HG02588 (cell line): Measurements from ENCODE around the gene MYDGF.

ENCODE experiments used
- ATAC-seq: cut with Tn5 transposase; IDR thresholded peaks from one replicate; pipeline ENCODE4 v1.9.1; 2021; ENCODE audit warnings: mild to moderate bottlenecking, moderate library complexity; ENCODE audit not compliant: unreplicated experiment

Gene MYDGF

DNA sequence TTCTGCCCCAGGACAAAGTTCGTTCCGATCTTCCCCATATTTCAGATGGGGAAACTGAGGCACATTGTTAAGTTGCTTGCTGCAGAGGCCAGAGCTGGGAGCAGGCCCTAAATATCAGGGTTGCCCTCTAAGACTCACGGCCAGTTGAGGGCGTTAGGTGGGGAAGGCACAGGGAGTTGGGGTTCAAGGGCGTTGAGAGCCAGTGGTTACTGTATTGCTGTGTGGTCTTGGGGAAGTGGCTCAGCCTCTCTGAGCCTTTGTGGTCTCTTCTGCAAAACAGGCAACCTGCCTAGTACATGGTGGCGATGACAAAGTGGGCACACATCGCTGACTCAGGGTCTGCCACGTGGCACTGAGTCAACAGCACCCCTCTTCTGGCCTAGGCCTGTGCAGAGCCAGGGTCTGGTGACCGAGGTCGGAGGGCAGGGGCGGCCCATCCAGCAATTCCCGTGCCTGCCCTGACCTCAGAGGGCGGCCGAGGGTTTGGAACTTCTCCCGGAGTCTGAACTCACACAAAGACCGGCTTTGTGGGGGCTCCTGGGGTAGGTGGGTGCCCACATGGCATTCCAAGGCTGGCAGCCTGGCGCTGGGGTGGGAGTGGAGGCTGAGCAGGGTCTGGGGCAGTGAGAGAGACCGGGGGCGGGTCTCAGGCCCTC, 20.6 kb downstream of the MYDGF start:
- ATAC-seq: no peak

DNA sequence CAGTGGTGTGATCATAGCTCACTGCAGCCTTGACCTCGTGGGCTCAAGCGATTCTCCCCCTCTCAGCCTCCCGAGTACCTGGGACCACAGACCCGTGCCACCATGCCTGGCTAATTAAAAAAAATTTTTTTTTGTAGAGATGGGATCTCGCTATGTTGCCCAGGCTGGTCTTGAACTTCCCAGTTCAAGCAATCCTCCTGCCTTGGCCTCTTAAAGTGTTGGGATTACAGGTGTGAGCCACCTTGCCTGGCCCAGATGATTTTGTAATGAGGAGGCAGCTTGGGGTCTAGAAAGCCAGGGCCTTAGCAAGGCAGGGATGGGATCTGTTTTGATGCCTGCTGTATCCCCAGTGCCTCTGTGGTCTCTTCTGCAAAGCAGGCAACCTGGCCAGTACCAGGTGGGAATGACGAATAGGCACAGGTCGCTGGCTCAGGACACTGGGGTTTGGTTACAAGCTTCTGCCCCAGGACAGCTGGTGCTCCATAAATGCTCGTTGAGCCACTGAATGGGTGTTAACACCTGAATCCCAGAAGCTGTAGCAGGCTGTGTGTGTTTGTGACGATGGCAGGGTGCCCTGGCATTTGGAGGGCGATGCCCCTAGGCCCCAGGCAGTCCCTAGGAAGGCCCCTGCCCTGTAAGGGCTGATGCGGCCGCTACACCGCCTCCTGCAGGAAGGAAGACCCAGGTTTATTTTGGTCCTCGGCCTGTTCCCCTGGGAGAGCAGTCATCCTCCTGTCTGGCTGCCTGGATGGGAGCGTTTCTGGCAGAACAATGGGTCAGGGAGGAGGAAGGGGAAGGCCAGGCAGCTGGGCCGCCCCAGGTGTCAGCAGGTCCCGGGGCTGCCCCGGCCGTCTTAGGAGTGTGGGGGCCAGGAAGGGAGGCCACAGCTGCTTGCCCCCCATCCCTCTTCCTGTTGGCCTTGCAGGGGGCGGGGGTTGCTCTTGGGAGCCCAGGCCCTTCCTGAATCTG, 22.2 kb downstream of the MYDGF start:
- no peak for ATAC-seq

DNA sequence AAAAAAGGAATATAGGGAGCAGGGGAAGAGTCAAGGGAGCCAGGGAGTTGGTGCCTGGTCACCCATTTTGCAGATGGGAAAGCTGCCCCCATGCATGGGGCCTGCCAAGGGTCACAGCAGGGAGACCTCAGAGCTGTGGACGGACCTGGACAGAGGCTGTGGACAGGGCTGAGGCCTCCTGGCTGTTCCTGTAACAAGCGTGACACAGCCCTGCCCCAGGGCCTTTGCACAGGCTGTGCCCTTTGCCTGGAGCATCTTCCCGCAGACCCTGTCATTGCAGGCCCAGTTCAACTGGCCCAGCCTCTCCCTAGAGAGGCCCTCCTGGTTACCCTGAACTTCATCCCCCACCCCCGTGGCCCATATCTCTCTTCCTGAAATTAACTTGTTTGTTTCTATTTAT, 24.4 kb downstream of the MYDGF start:
- ATAC-seq: no peak

DNA sequence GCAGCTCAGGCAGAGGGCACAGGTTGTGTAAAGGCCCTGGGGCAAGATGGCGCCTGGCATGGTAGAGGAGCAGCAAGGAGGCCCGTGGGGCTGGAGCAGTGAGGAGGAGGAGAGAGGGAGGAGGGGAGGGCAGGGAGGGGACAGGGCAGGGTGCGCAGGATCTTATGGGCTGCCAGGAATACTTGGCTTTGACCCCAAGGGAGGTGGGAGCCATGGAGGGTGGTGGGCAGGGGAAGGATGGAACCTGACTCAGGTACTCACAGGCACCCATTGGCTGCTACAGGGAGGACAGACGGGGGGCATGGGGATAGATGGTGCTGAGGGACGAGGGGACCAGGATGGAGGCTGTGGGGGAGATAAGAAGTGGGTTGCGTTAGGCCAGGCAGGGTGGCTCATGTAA, 27.5 kb downstream of the MYDGF start:
- no peak for ATAC-seq

DNA sequence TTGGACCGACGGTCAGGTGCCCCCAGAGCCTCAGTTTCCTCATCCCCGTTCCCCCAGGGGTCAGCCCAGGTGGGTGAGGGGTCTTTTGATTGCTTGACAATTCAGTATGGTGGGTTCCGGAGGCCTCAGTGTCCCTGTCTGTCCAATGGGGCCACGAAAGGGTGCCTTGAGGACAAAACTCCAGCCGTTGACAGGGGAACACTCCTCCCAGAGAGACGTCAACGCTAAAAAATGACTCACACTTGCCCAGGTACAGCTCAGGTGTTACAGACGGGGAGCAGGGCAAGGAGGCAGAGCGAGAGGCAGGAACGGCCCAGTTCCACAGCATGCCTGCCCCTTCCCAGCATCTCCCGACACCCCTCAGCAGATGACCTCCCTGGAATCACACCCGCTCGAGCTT, 29.0 kb downstream of the MYDGF start:
- ATAC-seq: no peak

DNA sequence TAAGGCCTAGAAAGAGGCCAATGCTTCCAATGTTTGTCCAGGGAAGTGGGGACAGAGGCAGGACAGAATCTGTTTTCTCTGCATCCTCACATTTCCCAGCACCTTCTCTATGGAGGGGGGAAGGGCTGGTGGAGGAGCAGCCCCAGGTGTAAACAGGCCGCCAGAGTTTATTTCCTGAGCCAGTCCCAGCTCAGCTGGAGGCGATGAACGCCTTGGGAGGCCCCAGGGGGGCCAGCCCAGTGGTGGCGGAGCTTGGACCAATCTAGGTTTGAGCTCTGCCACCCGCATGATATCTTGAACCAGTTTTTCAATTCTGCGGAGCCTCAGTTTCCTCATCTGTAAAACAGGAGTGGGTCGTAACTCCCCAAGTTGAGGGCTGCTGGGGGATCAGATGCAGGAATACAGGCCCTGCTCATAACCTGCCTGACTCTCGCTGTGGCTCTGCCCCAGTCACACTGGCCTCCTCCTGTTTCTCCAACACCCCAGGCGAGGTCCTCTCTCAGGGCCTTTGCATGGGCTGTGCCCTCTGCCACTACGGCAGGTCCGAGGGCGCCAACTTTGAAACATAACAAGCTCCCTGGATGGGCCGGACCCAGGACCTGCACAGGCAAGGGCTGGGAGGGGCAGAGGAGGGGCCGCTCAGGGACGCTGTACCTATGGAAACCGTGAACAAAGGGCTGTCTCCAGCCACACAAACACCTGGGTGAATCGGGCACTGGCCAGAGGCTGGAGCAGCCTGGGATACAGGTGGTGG, 29.7 kb downstream of the MYDGF start:
- ATAC-seq: no peak

DNA sequence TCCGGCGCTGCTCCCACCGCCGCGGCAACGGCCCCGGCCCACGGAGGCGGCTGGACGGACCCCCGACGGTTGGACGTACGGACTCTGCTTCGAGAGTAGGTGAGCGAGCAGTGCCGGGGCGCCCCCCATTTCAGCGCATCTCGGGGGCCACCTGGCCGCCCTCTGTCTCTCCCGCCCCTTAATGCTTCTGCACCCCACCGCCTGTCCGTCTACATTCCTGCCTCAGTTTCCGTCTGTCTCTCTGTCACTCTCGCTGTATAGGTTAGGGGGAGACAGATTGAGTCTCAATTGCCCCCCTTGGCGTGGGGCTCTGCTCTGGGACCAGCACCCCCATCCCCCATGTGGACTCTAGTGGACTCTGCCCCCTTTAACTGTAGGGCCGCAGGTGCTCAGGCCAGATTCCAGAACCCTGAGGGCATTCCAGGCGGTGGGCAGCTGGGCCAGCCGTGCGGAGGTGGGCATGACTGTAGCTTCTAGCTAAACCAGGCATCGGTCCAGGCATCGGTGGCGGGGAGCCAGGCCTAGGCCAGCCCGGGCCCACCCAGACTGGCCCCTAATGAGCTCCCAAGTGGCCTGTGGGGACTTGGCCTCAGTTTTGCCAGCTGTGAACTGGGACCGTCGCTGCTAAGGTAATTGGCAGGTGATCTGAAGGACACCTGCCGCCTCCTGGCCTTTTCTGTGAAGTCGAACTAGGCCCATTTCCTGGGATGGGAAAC, 30.5 kb downstream of the MYDGF start:
- no peak for ATAC-seq

DNA sequence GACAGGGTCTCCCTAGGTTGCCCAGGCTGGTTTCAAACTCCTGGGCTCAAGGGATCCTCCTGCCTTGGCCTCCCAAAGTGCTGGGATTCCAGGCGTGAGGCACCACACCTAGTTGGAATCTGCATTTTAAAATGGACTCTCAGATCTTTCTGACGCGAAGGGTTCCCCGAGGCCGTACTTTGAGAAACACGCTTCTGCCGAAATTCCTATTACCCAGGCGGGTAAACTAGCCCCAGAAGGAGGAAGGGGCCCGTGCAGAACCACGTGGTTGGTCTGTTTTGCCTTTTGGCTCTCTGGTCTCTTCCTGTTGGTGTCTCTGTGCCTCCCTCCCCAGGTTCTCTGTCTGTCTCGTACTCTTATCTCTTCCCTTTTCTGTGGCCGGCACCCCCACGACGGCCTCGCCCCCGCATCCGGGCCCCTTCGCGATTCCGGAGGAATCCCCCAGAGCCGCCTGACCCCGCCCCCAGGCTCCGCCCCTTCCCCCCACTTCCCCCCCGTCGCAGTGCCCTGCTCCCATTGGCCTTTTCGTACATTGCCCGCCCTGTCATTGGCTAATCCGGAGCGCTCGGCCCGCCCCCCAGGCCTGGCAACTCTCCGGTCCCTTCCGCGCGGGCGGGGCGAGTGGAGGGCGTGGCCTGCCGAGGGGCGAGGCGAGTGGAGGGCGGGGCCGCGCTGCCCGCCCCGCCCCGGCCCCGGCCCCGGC, 31.2 kb downstream of the MYDGF start, which contains the start of gene TNFAIP8L1:
TNFAIP8L1 (plus strand) TSS at position 689 of the 703 bp plus-strand sequence. CDS start 12,354 bp downstream, outside the sequence.
- peak; percentile 75 for ATAC-seq

DNA sequence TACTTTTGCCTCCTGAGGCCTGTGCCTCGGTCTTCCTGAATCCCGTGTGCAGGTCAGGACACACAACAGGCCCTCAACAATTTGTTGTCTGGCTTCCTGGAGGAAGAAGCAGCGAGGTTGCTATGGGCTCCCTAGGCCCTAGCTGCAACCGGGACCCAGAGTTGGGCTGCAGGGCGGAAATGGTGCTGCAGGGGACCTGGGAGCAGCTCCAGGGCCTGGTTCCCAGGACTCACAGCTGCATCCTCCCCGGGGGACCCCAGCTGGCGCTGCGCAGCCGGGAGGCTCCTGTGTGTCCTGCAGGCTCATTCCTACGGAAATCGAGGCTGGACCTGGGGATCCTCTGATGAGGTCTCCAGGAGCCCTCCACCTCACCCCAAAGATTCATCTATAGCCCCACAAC, 31.8 kb downstream of the MYDGF start:
- ATAC-seq: no peak

DNA sequence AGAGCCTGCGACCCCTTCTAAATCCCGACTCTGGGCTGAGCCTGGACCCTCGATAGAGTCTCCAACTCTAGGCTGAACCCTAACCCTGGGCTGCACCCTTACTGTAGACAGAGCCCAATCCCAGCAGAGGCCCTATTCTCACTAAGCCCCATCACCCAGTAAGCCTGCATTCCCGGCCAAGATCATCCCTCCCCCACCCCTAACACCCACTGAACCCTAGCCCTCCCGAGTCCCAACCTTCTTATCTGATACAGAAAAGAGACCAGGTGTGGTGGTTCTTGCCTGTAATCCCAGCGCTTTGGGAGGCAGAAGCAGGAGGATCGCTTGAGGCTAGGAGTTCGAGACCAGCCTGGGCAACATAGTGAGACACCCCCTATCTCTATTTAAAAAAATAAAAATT, 33.4 kb downstream of the MYDGF start:
- no peak for ATAC-seq

DNA sequence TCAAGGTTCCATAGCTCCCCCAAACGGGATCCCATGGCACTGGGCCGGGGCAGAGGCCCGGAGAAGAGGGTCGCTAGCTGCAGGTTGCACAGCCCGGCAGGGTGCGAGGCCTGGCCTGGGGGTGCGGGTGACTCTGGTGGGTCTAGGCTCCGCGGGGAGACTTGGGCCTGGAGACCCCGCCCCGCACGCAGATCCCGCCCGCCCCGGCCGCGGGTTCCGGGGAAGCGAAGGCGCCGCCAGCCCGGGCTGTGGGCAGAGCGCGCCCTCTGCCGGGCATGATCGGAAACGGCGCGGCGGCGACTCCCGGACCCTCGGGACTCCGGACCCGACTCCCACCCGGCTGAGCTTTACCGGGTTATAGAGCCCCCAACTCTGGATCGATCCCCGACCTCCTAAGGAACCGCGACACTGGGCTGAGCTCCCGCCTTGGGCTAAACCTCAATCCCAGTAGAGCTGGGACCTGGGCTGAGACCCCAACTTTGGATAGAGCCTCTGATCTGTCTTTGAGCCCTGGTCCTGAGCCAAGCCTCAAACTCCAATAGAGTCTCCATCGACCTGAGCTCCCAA, 33.9 kb downstream of the MYDGF start:
- ATAC-seq: no peak

DNA sequence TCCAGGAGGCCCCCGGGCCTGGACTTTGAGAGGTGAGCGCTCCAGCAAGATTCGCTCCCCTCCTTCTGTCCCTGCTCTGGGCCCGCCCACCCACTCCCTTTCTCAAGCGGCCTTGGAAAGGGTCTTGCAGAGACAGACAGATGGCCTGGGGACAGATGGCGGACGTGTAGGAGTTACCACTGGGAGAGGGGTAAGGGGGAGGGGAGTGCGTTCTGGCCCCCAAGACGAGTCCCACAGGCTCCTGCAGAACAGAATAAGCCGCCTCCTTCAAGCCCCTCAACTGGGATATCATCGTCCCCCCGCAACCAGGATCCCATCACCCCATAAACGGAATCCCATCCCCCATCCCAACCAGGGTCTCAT, 34.4 kb downstream of the MYDGF start:
- ATAC-seq: no peak

DNA sequence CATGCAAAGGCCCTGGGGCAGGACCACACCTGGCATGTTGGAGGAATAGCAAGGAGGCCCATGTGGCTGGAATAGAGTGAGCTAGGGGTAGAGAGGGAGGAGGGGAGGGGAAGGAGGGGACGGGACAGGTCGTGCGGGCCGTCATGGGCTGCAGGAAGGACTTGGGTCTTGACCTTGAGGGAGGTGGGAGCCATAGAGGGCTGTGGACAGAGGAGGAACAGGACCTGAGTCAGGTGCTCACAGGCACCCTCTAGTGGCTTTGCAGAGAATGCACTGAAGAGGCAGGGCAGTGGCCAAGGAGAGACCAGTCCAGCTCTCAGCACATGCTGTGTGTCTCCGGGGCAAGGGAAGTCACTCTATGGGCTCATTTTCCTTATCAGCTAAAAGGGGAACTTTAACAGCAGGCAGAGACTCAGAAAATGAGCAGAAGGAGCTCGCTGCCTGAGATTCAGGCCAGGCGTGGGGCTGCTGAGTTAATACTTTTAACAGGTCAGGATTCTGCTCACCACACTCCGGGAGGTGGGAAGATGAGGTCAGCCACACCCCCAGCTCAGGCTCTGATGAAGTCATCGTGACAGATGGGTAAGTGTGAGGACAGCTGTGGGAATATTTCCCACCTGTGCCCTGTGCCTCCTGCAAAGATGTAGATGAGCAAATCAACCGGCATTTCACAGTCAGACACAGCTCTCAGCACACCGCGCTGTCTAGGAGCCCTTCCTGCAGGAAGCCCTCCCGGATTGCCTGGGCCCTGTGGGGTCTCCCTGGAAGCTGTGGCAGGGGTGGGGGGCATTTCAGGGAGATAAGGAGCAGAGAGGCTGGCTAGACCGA, 36.8 kb downstream of the MYDGF start:
- no peak for ATAC-seq

DNA sequence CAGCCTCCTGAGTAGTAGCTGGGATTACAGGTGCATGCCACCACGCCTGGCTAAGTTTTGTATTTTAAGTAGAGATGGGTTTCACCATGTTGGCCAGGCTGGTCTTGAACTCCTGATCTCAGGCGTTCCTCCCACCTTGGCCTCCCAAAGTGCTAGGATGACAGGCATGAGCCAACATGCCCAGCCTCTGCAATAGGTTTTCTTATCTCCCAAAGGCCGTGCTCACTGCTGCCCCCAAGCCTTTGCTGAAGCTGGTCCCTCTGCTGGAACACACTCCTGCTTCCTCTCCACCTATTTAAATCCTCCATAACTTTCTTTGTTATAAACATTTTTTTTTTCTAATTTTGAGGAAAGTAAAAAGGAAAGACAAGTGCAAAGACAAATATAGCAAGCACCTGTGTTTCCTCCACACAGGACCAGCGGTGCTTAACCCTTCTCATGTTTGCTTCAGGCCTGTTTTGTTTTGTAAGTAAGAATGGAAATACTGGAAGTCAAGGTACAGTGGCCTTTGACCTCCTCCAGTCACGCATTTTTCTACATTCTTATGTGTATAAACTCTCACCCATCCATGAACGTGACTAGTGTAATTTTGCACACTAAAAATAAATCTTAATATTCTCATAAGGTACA, 45.3 kb downstream of the MYDGF start:
- ATAC-seq: no peak

DNA sequence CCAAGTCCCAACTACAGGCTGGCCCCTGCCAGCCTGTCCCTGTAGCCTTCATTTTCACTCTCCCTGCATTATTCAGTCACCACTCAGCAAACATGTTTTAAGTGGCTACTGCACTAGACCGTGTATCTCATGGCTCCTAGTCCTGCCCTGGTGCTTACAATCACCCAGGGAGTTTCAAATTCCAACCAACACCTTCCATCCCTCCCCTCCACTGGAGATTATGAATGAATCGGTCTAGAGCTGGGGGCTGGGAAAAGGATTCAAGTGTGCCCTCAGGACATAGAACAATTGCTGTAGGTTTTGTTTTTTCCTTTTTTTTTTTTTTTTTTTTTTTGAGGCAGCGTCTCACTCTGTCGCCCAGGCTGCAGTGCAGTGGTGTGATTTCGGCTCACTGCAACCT, 45.8 kb downstream of the MYDGF start:
- ATAC-seq: no peak

DNA sequence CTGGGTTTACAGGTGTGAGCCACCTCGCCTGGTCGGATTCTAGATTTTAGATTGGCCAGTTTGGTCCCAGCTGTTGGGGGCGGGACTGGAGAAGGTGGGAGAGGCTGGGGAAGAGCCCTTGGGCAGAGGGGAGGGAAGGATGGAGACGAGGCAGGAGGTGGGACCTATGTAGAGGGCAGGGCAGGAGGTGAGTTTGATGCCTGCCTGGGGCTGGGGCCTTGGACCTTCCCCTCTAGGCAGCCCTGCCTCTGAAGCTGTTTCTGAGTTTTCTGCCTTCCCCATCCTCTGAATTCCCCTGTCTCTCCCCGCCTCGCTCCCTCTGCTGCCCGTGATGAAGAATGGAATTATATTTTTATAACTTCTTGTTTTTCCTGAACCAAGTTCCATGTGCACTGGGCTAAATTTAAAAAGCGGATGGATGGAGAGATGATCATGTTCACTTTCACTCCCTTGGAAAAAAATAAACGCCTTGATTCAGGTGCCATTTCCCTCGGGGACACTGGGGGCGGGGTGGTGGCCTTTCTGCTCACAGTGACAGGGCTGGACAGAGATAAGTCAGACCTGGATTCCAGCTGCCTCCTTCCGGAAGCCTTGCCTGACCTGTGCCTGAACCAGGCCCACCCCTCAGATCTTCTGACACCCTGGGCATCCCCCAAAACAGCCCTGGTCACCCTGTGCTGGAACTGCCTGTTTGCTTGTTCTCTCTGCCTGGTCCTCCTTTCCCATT, 47.3 kb downstream of the MYDGF start:
- no peak for ATAC-seq

DNA sequence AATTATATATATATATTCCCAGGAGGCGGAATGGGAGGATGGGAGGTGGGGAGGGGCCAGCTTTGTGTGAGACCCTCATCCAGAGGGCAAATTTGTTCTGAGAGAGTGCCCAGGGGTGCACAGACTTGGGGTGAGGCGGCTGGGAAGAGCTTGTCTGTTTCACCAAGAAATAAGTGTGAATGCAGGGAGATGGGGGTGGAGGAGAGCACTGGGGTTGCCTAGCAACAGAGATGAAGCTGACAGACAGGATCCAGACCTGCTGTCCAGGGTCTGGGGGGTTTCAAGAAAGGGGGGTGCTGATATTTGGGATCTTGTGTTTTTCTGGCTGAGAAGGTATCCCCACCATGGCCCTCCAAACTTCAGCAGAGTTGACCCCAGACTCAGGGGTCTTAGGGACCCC, 49.5 kb downstream of the MYDGF start:
- no peak for ATAC-seq
